AG09309 (cell line): Measurements from ENCODE around the gene ZBTB17.

Experiments
- DNase-seq: peaks from one replicate; pipeline ENCODE4 v3.0.0-alpha.2; 2010; ENCODE audit warnings: low read depth
- H3K4me3 ChIP-seq: 2 replicates; pipeline ENCODE4 v1.5.1; 2011; ENCODE audit warnings: mild to moderate bottlenecking, low read depth, low read length, moderate library complexity; ENCODE audit not compliant: control insufficient read depth
- TF ChIP-seq, protein P1 (sequence below): IDR thresholded peaks from 2 replicates; pipeline ENCODE4 v1.5.1; 2011; ENCODE audit warnings: mild to moderate bottlenecking, low read depth, low read length, inconsistent platforms; ENCODE audit not compliant: insufficient read depth, control insufficient read depth; ENCODE audit errors: missing control alignments

Gene ZBTB17

DNA sequence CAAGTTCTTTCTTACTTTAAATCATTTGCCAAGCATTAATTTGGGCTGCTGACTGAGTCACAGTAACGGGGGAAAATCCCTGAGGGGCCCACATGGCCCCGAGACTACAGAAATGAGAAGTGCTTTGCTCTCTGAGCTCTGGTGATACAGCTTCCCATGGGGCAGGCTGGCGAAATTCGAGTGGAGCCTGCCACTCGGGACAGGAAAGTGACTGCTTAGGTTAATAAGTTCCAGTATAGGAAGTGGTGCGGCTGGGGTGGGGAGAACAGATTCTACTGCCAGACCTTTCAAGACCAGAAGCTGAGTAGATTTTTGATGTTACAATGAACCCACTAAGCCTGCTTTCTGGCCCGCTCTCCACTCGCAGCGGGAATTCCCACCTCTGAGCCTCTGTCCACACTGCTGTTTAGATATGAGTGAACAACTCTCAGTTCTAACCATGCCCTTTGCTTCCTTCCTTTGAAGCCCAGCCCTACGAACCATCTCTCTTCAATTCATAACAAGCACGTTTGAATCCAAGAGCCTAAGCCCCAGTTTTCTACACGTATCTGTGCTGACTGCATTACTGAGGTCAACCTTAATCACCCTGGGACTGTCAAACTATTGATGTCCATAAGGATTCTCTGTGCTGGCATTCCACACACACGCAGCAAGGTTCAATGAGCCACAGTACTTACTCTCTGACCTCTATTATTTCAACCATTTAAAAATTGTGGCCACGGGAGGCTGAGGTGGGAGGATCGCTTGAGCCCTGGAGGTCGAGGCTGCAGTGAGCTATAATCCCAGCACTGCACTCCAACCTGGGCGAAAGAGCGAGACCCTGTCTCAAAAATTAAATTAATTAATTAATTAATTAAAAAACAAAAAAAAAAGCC, 9.6 kb downstream of the ZBTB17 start:
- no peak overlapping the region; the same call in 1 of the 2 replicates for H3K4me3 ChIP-seq

DNA sequence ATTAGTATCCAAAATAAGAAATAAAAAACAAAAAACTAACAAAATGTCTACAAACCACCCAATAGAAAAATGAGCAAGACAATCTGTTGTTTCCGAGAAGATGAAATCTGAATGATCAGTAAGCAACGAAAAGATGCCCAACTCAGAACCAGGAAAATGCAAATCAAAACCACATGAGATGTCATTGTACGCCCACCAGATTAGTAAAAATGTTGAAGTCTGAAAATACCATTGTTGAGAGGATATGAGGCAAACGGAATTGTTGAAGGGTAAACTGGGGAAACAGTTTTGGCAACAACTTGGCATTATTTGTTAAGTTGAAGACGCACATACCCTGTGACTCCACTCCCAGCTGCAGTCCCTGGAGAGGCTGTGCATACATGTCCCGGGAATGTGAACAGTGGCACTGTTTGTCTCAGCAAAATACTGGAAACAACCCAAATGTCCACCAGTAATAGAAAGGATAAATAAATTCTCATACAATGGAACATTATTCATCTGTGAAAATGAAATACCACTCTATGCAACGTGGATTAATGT, 10.6 kb downstream of the ZBTB17 start:
- TF ChIP-seq, protein P1, sequence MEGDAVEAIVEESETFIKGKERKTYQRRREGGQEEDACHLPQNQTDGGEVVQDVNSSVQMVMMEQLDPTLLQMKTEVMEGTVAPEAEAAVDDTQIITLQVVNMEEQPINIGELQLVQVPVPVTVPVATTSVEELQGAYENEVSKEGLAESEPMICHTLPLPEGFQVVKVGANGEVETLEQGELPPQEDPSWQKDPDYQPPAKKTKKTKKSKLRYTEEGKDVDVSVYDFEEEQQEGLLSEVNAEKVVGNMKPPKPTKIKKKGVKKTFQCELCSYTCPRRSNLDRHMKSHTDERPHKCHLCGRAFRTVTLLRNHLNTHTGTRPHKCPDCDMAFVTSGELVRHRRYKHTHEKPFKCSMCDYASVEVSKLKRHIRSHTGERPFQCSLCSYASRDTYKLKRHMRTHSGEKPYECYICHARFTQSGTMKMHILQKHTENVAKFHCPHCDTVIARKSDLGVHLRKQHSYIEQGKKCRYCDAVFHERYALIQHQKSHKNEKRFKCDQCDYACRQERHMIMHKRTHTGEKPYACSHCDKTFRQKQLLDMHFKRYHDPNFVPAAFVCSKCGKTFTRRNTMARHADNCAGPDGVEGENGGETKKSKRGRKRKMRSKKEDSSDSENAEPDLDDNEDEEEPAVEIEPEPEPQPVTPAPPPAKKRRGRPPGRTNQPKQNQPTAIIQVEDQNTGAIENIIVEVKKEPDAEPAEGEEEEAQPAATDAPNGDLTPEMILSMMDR = no peak
- no peak overlapping the region for H3K4me3 ChIP-seq
- no peak for DNase-seq

More for the DNA sequence above, 9.6 kb downstream of the ZBTB17 start:
- DNase-seq = no peak
- TF ChIP-seq, protein P1 = no peak

DNA sequence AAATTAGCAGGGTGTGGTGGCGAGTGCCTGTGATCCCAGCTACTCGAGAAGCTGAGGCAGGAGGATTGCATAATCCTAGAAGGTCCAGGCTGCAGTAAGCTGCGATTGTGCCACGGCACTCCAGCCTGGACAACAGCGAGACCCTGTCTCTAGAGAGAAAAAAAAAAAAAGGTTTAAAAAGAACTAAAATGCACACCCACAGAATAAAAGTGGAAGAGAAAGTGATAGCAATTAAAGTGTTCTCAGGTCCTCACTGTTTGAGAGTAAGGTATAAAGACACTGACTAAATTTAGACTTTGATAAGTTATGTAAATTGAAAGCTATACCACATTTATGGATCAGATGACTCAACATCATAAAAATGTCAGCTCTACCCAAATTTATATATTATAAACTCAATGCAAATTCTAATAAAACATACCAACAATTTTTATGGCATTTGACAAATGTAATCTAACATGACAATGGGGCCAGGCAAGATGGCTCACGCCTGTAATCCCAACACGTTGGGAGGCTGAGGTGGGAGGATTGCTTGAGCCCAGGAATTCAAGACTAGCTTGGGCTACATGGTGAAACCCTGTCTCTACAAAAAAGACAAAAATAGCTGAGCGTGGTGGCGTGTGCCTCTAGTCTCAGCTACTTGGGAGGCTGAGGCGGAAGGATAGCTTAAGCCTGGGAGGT, 11.8 kb downstream of the ZBTB17 start:
- no peak for DNase-seq
- no peak overlapping the region for H3K4me3 ChIP-seq
- TF ChIP-seq, protein P1 = no peak

DNA sequence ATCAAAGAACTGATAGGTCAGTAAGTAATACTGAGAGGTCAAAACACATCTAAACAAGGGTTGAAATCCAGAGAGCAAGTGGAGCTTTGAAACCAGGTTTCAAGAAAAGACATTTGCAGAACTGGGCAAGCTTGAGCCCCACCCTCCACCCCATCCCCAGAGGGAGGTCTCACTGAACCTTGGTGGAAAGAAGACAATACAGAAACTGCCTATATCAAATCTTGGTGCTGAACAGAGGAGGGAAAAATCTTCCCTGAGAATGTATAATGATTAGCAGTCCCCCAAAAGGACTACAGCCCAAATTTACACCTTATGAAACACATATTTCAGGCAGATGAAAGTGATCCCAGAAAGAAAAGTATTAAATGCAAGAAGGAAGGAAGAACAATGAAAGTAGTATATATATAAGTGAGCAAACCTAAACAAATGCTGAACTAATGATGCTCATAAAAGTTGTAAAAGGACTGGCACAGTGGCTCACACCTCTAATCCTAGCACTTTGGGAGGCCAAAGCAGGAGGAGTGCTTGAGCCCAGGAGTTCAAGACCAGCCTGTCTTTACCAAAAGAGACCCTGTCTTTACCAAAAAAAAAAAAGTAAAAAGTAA, 12.4 kb downstream of the ZBTB17 start:
- no peak overlapping the region for H3K4me3 ChIP-seq
- TF ChIP-seq, protein P1 = no peak
- no peak for DNase-seq

DNA sequence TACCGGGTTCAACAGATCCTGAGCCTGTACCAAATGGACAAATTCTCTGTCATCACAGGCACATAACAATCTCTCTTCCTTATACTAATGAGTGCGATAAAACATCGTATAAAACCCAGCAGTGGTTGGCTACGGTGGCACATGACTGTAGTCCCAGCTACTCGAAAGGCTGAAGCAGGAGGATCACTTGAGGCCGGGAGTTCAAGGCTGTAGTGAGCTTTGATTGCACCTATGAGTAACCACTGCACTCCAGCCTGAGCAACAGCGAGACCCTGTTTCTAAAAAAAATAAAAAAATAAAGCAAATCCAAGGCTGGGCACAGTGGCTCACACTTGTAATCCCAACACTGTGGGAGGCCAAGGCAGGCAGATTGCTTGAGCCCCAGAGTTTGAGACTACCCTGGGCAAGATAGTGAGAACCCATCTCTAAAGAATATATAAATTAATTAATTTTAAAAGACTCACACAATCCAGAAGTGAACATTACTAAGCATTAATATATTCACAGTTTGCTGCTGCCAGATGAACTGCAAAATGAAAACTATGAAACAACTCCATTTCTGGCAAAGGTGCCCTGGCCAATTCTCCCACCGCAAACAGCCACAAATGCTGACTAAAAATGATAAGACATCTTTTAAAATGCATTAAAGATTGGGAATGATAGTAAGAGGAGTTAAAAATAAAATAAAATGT, 13.1 kb downstream of the ZBTB17 start:
- H3K4me3 ChIP-seq = no peak overlapping the region
- TF ChIP-seq, protein P1 = no peak
- DNase-seq = no peak

DNA sequence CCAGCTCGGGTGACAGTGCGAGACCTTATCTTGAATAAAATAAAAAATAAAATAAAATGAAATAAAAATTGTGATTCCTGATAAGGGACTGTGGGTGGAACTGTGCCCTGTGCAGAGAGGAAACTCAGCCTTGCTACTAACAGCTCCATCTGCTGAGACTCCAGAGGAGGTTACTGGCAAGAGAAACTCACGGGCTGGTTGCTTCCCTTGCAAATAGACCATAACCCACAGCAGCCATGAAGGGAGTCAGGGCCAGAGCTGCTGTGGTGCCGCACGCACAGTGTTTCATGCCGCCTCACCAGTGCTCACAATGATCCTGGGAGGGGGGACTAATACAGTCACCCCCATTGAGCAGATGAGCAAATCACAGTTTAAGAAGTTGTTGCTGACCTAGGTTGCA, 13.7 kb downstream of the ZBTB17 start:
- TF ChIP-seq, protein P1 = no peak
- no peak for DNase-seq
- no peak overlapping the region for H3K4me3 ChIP-seq
